ENCODE data around the gene ZSWIM7. TPM values are rescaled to one million over a fixed set of nuclear protein-coding genes. Genes with fewer than 3 reads are reported as not detected.

ZSWIM7 gene
- total and polyA plus RNA-seq, 8 donors = 4.5 to 43.5 (median 20.0) TPM; not detected in 1

- Histone ChIP-seq H3K27ac (peak overlapping the region; percentile 93 to 98 (median 97)), H3K27me3 (no peaks in the 10 kb centered on the region), H3K9me3 (no peaks in the 10 kb centered on the region), H3K4me1 (peaks cover 16 to 33% (median 25%) of the 10 kb centered on the region in 4 donors), H3K36me3 (peaks cover 24 to 45% (median 41%) of the 10 kb centered on the region in 4 donors), H3K4me3 (peak overlapping the region; percentile 67 to 79 (median 71))
- DNase-seq = peak in 1 of 2 donors; percentile 86
- TF ChIP-seq POLR2A (IDR thresholded peaks at IDR 0.05) = no peak
- no peak for TF ChIP-seq POLR2AphosphoS5 (IDR thresholded peaks at IDR 0.05)
- no peak for TF ChIP-seq CTCF (IDR thresholded peaks at IDR 0.05)
- TF ChIP-seq EP300 (IDR thresholded peaks at IDR 0.05) = no peak
- intact Hi-C loops (cut with DNase I; ENCODE audit: low total_unique reads) = no loop called here
- WGBS, 5 donors = 1 to 5% (median 1%) methylated on average over 14 to 64 of the region's 64 CpGs
Observed at GRCh38 chr17:15999974-16000827, 697 bp upstream of the ZSWIM7 start.

GRCh38 chr17:15998031-15998562 is 1.4 kb downstream of the ZSWIM7 start:
- no peaks in the 10 kb centered on the region for H3K27me3 ChIP-seq
- no peak for TF ChIP-seq POLR2AphosphoS5 (IDR thresholded peaks at IDR 0.05)
- 77 to 86% (median 79%) methylated on average over 4 of the region's 4 CpGs for WGBS, 5 donors
- intact Hi-C loops (cut with DNase I; ENCODE audit: low total_unique reads) = no loop called here
- peak overlapping the region in 3 of 5 donors; percentile 97 to 98 (median 98) for H3K27ac ChIP-seq
- no peaks in the 10 kb centered on the region for H3K9me3 ChIP-seq
- H3K4me3 ChIP-seq = peak overlapping the region in 2 of 4 donors; percentile 74 to 79
- DNase-seq = no peak
- peaks cover 16 to 33% (median 25%) of the 10 kb centered on the region in 4 donors for H3K4me1 ChIP-seq
- peaks cover 9 to 38% (median 31%) of the 10 kb centered on the region in 4 donors for H3K36me3 ChIP-seq

DNA sequence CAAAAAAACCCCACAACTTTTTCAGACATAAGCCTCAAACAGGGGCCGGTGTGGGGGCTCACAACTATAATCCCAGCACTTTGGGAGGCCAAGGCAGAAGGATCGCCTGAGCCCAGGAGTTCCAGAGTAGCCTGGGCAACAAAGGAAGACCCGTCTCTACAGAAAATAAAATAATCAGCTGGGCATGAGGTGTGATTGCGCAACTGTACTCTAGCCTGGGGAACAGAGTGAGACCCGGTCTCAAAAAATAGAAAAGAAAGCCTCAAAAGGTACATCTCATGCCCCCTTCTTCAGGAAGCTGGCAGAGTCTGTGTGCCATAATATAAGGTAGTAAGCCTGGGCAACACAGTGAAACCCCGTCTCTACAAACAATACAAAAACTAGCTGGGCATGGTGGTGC is 3.2 kb downstream of the ZSWIM7 start:
- TF ChIP-seq CTCF (IDR thresholded peaks at IDR 0.05) (no peak), POLR2AphosphoS5 (IDR thresholded peaks at IDR 0.05) (no peak), POLR2A (IDR thresholded peaks at IDR 0.05) (no peak), EP300 (IDR thresholded peaks at IDR 0.05) (no peak)
- peaks cover 4 to 30% (median 28%) of the 10 kb centered on the region in 4 donors for H3K36me3 ChIP-seq
- no peaks in the 10 kb centered on the region for H3K9me3 ChIP-seq
- WGBS, 5 donors = 72 to 87% (median 76%) methylated on average over 6 of the region's 6 CpGs
- intact Hi-C loops (cut with DNase I; ENCODE audit: low total_unique reads) = no loop called here
- peaks cover 14 to 26% (median 21%) of the 10 kb centered on the region in 4 donors for H3K4me1 ChIP-seq
- DNase-seq = no peak
- no peaks in the 10 kb centered on the region for H3K27me3 ChIP-seq
- H3K4me3 ChIP-seq = no peak overlapping the region
- no peak overlapping the region for H3K27ac ChIP-seq

- TF ChIP-seq POLR2A (IDR thresholded peaks at IDR 0.05) = no peak
- TF ChIP-seq POLR2AphosphoS5 (IDR thresholded peaks at IDR 0.05) = no peak
- no peak for TF ChIP-seq EP300 (IDR thresholded peaks at IDR 0.05)
- no peak for TF ChIP-seq CTCF (IDR thresholded peaks at IDR 0.05)
- Histone ChIP-seq H3K4me1 (no peaks in the 10 kb centered on the region), H3K27me3 (no peaks in the 10 kb centered on the region), H3K27ac (no peak overlapping the region), H3K4me3 (no peak overlapping the region), H3K9me3 (no peaks in the 10 kb centered on the region), H3K36me3 (peaks cover 21 to 90% (median 88%) of the 10 kb centered on the region in 4 donors)
- intact Hi-C loops (cut with DNase I; ENCODE audit: low total_unique reads) = no loop called here
- 74 to 89% (median 84%) methylated on average over 5 of the region's 5 CpGs for WGBS, 5 donors
- DNase-seq = no peak
Observed at GRCh38 chr17:15981646-15982580, 17.6 kb downstream of the ZSWIM7 start.

All from stomach (tissue), 9 donors.